Endothelial cell of umbilical vein (primary cell): ENCODE measurements around the gene DAAM1. TPM values are rescaled to one million over a fixed set of nuclear protein-coding genes. Genes with fewer than 3 reads are reported as not detected.

Experiments
- BruUV-seq: library from RNA; stranded (reverse); fragments of 400-500 nt; replicated peaks from 2 replicates; lab custom pipeline; 2021; lab: Mats Ljungman, UMichigan
- CTCF ChIA-PET: fragments of 300-600, 350-600 bp; sonication (Branson Sonifier 250); formaldehyde crosslinking; loops from one replicate; lab custom pipeline; 2021; ENCODE audit warnings: antibody characterized with exemption, inconsistent platforms; lab: Charles Lee
- POLR2A ChIA-PET: fragments of 300-600, 350-600 bp; sonication (Branson Sonifier 250); formaldehyde crosslinking; loops from one replicate; lab custom pipeline; 2021; ENCODE audit warnings: antibody characterized with exemption, inconsistent platforms; lab: Charles Lee
- DNase-seq: peaks from one replicate; pipeline ENCODE4 v3.0.0-alpha.2; 2011; ENCODE audit warnings: low read depth, low spot score
- FAIRE-seq: peaks from 2 replicates; lab custom pipeline; 2011; peaks lifted over from hg19 to GRCh38; lab: Jason Lieb, UNC
- H2AFZ ChIP-seq: 2 replicates; pipeline ENCODE4 v1.6.0; 2012; ENCODE audit warnings: low read depth, low read length, control low read depth, inconsistent platforms
- H3K27ac ChIP-seq: 2 replicates; pipeline ENCODE4 v1.5.1; 2011; ENCODE audit warnings: low read depth, mild to moderate bottlenecking, control low read depth, low read length, moderate library complexity; ENCODE audit not compliant: insufficient read depth
- H3K27me3 ChIP-seq, 2 experiments: 2 replicates each; pipeline versions ENCODE4 v1.6.0 to v1.6.1; 2011; ENCODE audit warnings: low read length in 2 of 2, mixed read lengths in 1 of 2; ENCODE audit not compliant: control insufficient read depth in 2 of 2, insufficient read depth in 2 of 2
- H3K36me3 ChIP-seq, 2 experiments: 2 replicates in 1 of 2; 3 replicates in 1 of 2; pipeline ENCODE4 v1.5.1; 2011; ENCODE audit warnings: low read length in 2 of 2, mild to moderate bottlenecking in 1 of 2, moderate library complexity in 1 of 2; ENCODE audit not compliant: control insufficient read depth in 2 of 2, insufficient read depth in 2 of 2; ENCODE audit errors: extremely low read depth in 1 of 2
- H3K4me1 ChIP-seq: 3 replicates; pipeline ENCODE4 v1.5.1; 2011; ENCODE audit warnings: mild to moderate bottlenecking, low read length; ENCODE audit not compliant: control insufficient read depth, insufficient read depth; ENCODE audit errors: extremely low read depth
- H3K4me2 ChIP-seq: 2 replicates; pipeline ENCODE4 v1.6.1; 2011; ENCODE audit warnings: low read length, control low read depth, mixed read lengths; ENCODE audit not compliant: insufficient read depth
- H3K4me3 ChIP-seq, 3 experiments: fragments of 200-600 bp in 1 of 3; sonication (generic), shearing (Covaris generic) in 1 of 3; replicated peaks in 1 of 3; 2 replicates each; pipeline ENCODE4 v1.5.1; 2011 to 2016; ENCODE audit warnings: control low read depth in 3 of 3, low read length in 3 of 3, mild to moderate bottlenecking in 2 of 3, inconsistent platforms in 1 of 3, low read depth in 1 of 3, moderate library complexity in 1 of 3; ENCODE audit not compliant: insufficient read depth in 1 of 3
- H3K79me2 ChIP-seq: 2 replicates; pipeline ENCODE4 v1.6.0; 2012; ENCODE audit warnings: low read length, inconsistent platforms; ENCODE audit not compliant: control insufficient read depth, insufficient read depth
- H3K9ac ChIP-seq: replicated peaks from 2 replicates; pipeline ENCODE3; 2011; ENCODE audit warnings: low read length, control low read depth; ENCODE audit not compliant: insufficient read depth; ENCODE audit errors: extremely low read depth
- H3K9me1 ChIP-seq: replicated peaks from 3 replicates; pipeline ENCODE4 v1.6.0; 2011; ENCODE audit warnings: mild to moderate bottlenecking, low read length; ENCODE audit not compliant: control insufficient read depth, insufficient read depth; ENCODE audit errors: extremely low read depth
- H3K9me3 ChIP-seq: replicated peaks from 2 replicates; pipeline ENCODE4 v1.5.1; 2012; ENCODE audit warnings: low read length, inconsistent platforms; ENCODE audit not compliant: control insufficient read depth, insufficient read depth
- H4K20me1 ChIP-seq: replicated peaks from 2 replicates; pipeline ENCODE3; 2011; ENCODE audit warnings: mild to moderate bottlenecking, low read length; ENCODE audit not compliant: control insufficient read depth, insufficient read depth; ENCODE audit errors: extremely low read depth
- EZH2 ChIP-seq: IDR thresholded peaks from 2 replicates; pipeline ENCODE4 v1.6.1; 2012; ENCODE audit warnings: borderline replicate concordance, low read depth, mild to moderate bottlenecking, moderate library complexity, low read length, inconsistent platforms; ENCODE audit not compliant: severe bottlenecking
- FOS ChIP-seq: IDR thresholded peaks from 2 replicates; pipeline ENCODE4 v1.6.1; 2011; ENCODE audit warnings: mild to moderate bottlenecking, low read length, moderate library complexity, borderline replicate concordance; ENCODE audit not compliant: insufficient read depth
- GATA2 ChIP-seq: IDR thresholded peaks from 2 replicates; pipeline ENCODE4 v1.7.0; 2011; ENCODE audit warnings: low read depth, mild to moderate bottlenecking, moderate library complexity, mixed read lengths, low read length; ENCODE audit not compliant: insufficient read length, insufficient read depth
- JUN ChIP-seq: IDR thresholded peaks from 2 replicates; pipeline ENCODE4 v1.6.1; 2011; ENCODE audit warnings: borderline replicate concordance, low read depth; ENCODE audit not compliant: insufficient read length, insufficient read depth
- MYC ChIP-seq: IDR thresholded peaks from one replicate; pipeline ENCODE4 v1.6.1; 2011; ENCODE audit warnings: mild to moderate bottlenecking, low read depth, low read length
- POLR2A ChIP-seq: IDR thresholded peaks from 2 replicates; pipeline ENCODE4 v1.6.1; 2012; ENCODE audit warnings: low read depth, mild to moderate bottlenecking, control low read depth, low read length
- POLR2AphosphoS5 ChIP-seq: IDR thresholded peaks from 2 replicates; pipeline ENCODE4 v1.6.1; 2012; ENCODE audit warnings: low read depth, mild to moderate bottlenecking, control low read depth, low read length, moderate library complexity; ENCODE audit not compliant: insufficient read depth
- dilution Hi-C: fragments of 300-500 bp; cut with MboI; formaldehyde crosslinking; loops from one replicate; pipeline ENCODE4 v1.15.0; 2019; ENCODE audit warnings: low sequenced_read_pairs; ENCODE audit not compliant: extremely low pct_ligation_motif_present
- intact Hi-C: fragments of 100-400 bp; cut with micrococcal nuclease; formaldehyde crosslinking; loops from one replicate; pipeline ENCODE4 v1.10.0; 2022
- polyA plus RNA-seq, 4 experiments: library from polyadenylated mRNA; depleted of rRNA in 3 of 4; stranded (reverse) in 3 of 4; unstranded in 1 of 4; fragments of >200 nt; gene quantifications; 2 replicates each; pipeline versions ENCODE4 v1.2.1 to v1.2.3, GENCODE V29; 2011 to 2012; ENCODE audit warnings: missing spikeins in 1 of 4
- total RNA-seq: library from RNA; stranded (reverse); gene quantifications from 2 replicates; pipeline ENCODE4 v1.2.3, GENCODE V29; 2021
- TF ChIP-seq, protein P1 (sequence below): IDR thresholded peaks from 2 replicates; pipeline ENCODE4 v1.6.1; 2011; ENCODE audit not compliant: insufficient read depth, insufficient read length
- TF ChIP-seq, protein P2 (sequence below), 2 donors: IDR thresholded peaks; 1 replicate in 1 of 2; 2 replicates in 1 of 2; pipeline ENCODE4 v1.5.1; 2011; ENCODE audit warnings: low read length in 2 of 2, mild to moderate bottlenecking in 2 of 2, moderate library complexity in 2 of 2, control low read depth in 1 of 2, inconsistent platforms in 1 of 2, low read depth in 1 of 2; ENCODE audit not compliant: insufficient read depth in 1 of 2; ENCODE audit errors: extremely low read depth in 1 of 2

The DAAM1 gene
- total and polyA plus RNA-seq, 2 donors (not counting 3 experiments of a cell fraction or from before 2014, with no cell fraction given), result 10.2 to 25.3 TPM

DNA sequence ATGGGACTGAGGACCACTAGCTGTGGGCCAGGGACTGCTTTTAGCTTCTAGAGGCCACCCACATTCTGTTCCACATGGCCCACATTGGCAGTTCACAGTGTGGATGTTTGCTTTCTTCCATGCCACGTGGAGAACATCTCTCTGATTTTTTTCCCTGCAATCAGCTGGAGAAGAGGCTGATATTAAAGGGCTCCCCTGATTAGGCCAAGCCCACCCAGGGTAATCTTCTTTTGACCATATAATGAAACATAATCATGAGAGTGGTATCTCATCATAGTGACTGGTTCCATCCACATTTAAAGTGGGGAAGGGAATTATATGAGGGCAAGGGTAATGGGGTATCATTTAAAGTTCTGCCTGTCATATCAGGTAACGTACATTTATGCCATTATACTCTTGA, 15.8 kb downstream of the DAAM1 start:
- CTCF ChIA-PET, result interaction anchor here (1.6 kb wide), 2 partner anchors 13 to 59 kb away, joined by 3 to 6 read pairs; no protein-coding TSS in a partner anchor
- intact Hi-C loops, result no loop called here
- no TSS peak for BruUV-seq

More for the DNA sequence above, 15.8 kb downstream of the DAAM1 start:
- peaks cover 2% of the 10 kb centered on the region for H4K20me1 ChIP-seq
- no peak overlapping the region for H2AFZ ChIP-seq
- peaks cover 23% of the 10 kb centered on the region for H3K79me2 ChIP-seq
- H3K4me1 ChIP-seq, result no peaks in the 10 kb centered on the region
- no peak overlapping the region for H3K4me3 ChIP-seq
- no peaks in the 10 kb centered on the region for H3K36me3 ChIP-seq
- no peak overlapping the region for H3K9ac ChIP-seq
- dilution Hi-C loops, result no loop called here
- no peaks in the 10 kb centered on the region for H3K9me1 ChIP-seq
- POLR2A ChIA-PET, result no interaction called here
- no peaks in the 10 kb centered on the region for H3K9me3 ChIP-seq
- TF ChIP-seq FOS, result no peak
- TF ChIP-seq POLR2A, result no peak
- no peak for TF ChIP-seq EZH2
- TF ChIP-seq, protein P1, sequence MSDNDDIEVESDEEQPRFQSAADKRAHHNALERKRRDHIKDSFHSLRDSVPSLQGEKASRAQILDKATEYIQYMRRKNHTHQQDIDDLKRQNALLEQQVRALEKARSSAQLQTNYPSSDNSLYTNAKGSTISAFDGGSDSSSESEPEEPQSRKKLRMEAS, result no peak
- TF ChIP-seq POLR2AphosphoS5, result no peak
- TF ChIP-seq GATA2, result no peak
- TF ChIP-seq, protein P2, sequence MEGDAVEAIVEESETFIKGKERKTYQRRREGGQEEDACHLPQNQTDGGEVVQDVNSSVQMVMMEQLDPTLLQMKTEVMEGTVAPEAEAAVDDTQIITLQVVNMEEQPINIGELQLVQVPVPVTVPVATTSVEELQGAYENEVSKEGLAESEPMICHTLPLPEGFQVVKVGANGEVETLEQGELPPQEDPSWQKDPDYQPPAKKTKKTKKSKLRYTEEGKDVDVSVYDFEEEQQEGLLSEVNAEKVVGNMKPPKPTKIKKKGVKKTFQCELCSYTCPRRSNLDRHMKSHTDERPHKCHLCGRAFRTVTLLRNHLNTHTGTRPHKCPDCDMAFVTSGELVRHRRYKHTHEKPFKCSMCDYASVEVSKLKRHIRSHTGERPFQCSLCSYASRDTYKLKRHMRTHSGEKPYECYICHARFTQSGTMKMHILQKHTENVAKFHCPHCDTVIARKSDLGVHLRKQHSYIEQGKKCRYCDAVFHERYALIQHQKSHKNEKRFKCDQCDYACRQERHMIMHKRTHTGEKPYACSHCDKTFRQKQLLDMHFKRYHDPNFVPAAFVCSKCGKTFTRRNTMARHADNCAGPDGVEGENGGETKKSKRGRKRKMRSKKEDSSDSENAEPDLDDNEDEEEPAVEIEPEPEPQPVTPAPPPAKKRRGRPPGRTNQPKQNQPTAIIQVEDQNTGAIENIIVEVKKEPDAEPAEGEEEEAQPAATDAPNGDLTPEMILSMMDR (IDR thresholded peaks at IDR 0.05; ENCODE audit: extremely low read depth in 1 of 2, insufficient read depth in 1 of 2, low read depth in 1 of 2, low read length in 2 of 2), result no peak
- no peak for TF ChIP-seq JUN
- TF ChIP-seq MYC, result no peak
- DNase-seq, result no peak
- no peak for FAIRE-seq
- H3K4me2 ChIP-seq, result no peak overlapping the region
- no peak overlapping the region for H3K27ac ChIP-seq
- H3K27me3 ChIP-seq, result no peaks in the 10 kb centered on the region
